Neural progenitor cell (in vitro differentiated cells): ENCODE results near the gene CEACAM5. TPM values are rescaled to one million over a fixed set of nuclear protein-coding genes. Genes with fewer than 3 reads are reported as not detected.

Experiments
- DNase-seq: peaks from one replicate; pipeline ENCODE4 v3.0.0-alpha.2; 2016; ENCODE audit warnings: low spot score
- H2AFZ ChIP-seq: fragments of 200-600 bp; sonication (generic); replicated peaks from 2 replicates; pipeline ENCODE4 v1.6.1; 2016; ENCODE audit warnings: antibody characterized with exemption
- H3F3A ChIP-seq: fragments of 200-600 bp; sonication (generic); 2 replicates; pipeline ENCODE4 v1.6.1; 2016; ENCODE audit warnings: antibody characterized with exemption, low read depth
- H3K27ac ChIP-seq: fragments of 200-600 bp; sonication (generic); 2 replicates; pipeline ENCODE4 v1.5.1; 2016; ENCODE audit warnings: mild to moderate bottlenecking
- H3K27me3 ChIP-seq: fragments of 200-600 bp; sonication (generic); 2 replicates; pipeline ENCODE4 v1.6.1; 2016; ENCODE audit warnings: mild to moderate bottlenecking, moderate library complexity
- H3K36me3 ChIP-seq: fragments of 200-600 bp; sonication (generic); 2 replicates; pipeline ENCODE4 v1.5.1; 2016
- H3K4me1 ChIP-seq: fragments of 200-600 bp; sonication (generic); 2 replicates; pipeline ENCODE4 v1.6.1; 2016; ENCODE audit warnings: mixed run types
- H3K4me2 ChIP-seq: fragments of 200-600 bp; sonication (generic); 2 replicates; pipeline ENCODE4 v1.6.1; 2016
- H3K4me3 ChIP-seq: fragments of 200-600 bp; sonication (generic); 2 replicates; pipeline ENCODE4 v1.5.1; 2016
- H3K79me2 ChIP-seq: fragments of 200-600 bp; sonication (generic); 2 replicates; pipeline ENCODE4 v1.6.1; 2016; ENCODE audit warnings: low read depth
- H3K9ac ChIP-seq: fragments of 200-600 bp; sonication (generic); 2 replicates; pipeline ENCODE4 v1.6.1; 2016
- H3K9me3 ChIP-seq: fragments of 200-600 bp; sonication (generic); 2 replicates; pipeline ENCODE4 v1.5.1; 2016; ENCODE audit warnings: low read depth
- H4K20me1 ChIP-seq: fragments of 200-600 bp; sonication (generic); 2 replicates; pipeline ENCODE4 v1.6.1; 2016; ENCODE audit warnings: low read depth
- H3K27ac Mint-ChIP-seq: 3 replicates; pipeline ENCODE4 v1.8.0; 2021; ENCODE audit warnings: mixed read lengths
- H3K27me3 Mint-ChIP-seq: 2 replicates; pipeline ENCODE4 v1.8.0; 2022; ENCODE audit warnings: low read depth, mild to moderate bottlenecking, inconsistent platforms, moderate library complexity, mixed read lengths; ENCODE audit not compliant: insufficient read depth
- H3K36me3 Mint-ChIP-seq: 3 replicates; pipeline ENCODE4 v1.8.0; 2021; ENCODE audit warnings: mixed read lengths
- H3K4me1 Mint-ChIP-seq: 3 replicates; pipeline ENCODE4 v1.8.0; 2021; ENCODE audit warnings: mixed read lengths
- H3K4me3 Mint-ChIP-seq: 3 replicates; pipeline ENCODE4 v1.8.0; 2021; ENCODE audit warnings: mild to moderate bottlenecking, moderate library complexity, mixed read lengths
- H3K9me3 Mint-ChIP-seq: 3 replicates; pipeline ENCODE4 v1.8.0; 2020; ENCODE audit warnings: mixed read lengths
- EZH2 ChIP-seq: fragments of 200-600 bp; sonication (generic); IDR thresholded peaks from 2 replicates; pipeline ENCODE4 v1.6.1; 2017; ENCODE audit warnings: antibody characterized with exemption, mild to moderate bottlenecking, moderate library complexity
- EZH2phosphoT487 ChIP-seq: fragments of 200-600 bp; sonication (generic); IDR thresholded peaks from 2 replicates; pipeline ENCODE4 v1.6.1; 2017; ENCODE audit warnings: antibody characterized with exemption
- total RNA-seq: library from RNA; depleted of rRNA; stranded (reverse); fragments of >200 nt; gene quantifications from 2 replicates; pipeline ENCODE4 v1.2.3, GENCODE V29; 2015; ENCODE audit warnings: low replicate concordance
- TF ChIP-seq, protein P1 (sequence below): fragments of 200-600 bp; sonication (generic); IDR thresholded peaks from 2 replicates; pipeline ENCODE4 v1.5.1; 2017; ENCODE audit warnings: antibody characterized with exemption, mild to moderate bottlenecking

The CEACAM5 gene
- total RNA-seq, 1 donor from 2014 or later: not detected

DNA sequence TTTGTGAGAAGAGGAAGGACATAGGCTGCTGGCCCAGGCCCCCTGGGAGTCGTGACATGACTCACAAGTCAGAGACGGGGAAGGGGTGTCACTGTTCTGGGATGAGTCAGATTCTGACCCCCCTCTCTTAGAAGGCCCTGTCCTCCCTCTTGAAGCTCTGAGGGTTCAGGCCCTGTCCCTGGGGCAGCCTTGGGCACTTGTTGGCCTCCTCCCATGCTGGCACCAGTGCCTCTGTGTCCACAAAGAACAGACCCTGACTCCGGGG, 17.7 kb upstream of the CEACAM5 start:
- Mint-ChIP-seq H3K9me3 (no peaks in the 10 kb centered on the region), H3K4me3 (no peak overlapping the region), H3K36me3 (no peaks in the 10 kb centered on the region), H3K27ac (no peak overlapping the region), H3K27me3 (peaks cover 12% of the 10 kb centered on the region), H3K4me1 (no peaks in the 10 kb centered on the region)
- H3K4me2 ChIP-seq: no peak overlapping the region
- no peak overlapping the region for H2AFZ ChIP-seq
- no peaks in the 10 kb centered on the region for H3K4me1 ChIP-seq
- H3K27me3 ChIP-seq: no peaks in the 10 kb centered on the region
- no peaks in the 10 kb centered on the region for H3K36me3 ChIP-seq
- H3F3A ChIP-seq: no peaks in the 10 kb centered on the region
- H3K9ac ChIP-seq: no peak overlapping the region
- H3K27ac ChIP-seq: no peak overlapping the region
- H4K20me1 ChIP-seq: no peaks in the 10 kb centered on the region
- H3K9me3 ChIP-seq: peaks cover 10% of the 10 kb centered on the region
- TF ChIP-seq EZH2 (no peak), EZH2phosphoT487 (no peak)
- TF ChIP-seq, protein P1, sequence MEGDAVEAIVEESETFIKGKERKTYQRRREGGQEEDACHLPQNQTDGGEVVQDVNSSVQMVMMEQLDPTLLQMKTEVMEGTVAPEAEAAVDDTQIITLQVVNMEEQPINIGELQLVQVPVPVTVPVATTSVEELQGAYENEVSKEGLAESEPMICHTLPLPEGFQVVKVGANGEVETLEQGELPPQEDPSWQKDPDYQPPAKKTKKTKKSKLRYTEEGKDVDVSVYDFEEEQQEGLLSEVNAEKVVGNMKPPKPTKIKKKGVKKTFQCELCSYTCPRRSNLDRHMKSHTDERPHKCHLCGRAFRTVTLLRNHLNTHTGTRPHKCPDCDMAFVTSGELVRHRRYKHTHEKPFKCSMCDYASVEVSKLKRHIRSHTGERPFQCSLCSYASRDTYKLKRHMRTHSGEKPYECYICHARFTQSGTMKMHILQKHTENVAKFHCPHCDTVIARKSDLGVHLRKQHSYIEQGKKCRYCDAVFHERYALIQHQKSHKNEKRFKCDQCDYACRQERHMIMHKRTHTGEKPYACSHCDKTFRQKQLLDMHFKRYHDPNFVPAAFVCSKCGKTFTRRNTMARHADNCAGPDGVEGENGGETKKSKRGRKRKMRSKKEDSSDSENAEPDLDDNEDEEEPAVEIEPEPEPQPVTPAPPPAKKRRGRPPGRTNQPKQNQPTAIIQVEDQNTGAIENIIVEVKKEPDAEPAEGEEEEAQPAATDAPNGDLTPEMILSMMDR: no peak
- DNase-seq: no peak
- no peak overlapping the region for H3K4me3 ChIP-seq
- no peaks in the 10 kb centered on the region for H3K79me2 ChIP-seq

DNA sequence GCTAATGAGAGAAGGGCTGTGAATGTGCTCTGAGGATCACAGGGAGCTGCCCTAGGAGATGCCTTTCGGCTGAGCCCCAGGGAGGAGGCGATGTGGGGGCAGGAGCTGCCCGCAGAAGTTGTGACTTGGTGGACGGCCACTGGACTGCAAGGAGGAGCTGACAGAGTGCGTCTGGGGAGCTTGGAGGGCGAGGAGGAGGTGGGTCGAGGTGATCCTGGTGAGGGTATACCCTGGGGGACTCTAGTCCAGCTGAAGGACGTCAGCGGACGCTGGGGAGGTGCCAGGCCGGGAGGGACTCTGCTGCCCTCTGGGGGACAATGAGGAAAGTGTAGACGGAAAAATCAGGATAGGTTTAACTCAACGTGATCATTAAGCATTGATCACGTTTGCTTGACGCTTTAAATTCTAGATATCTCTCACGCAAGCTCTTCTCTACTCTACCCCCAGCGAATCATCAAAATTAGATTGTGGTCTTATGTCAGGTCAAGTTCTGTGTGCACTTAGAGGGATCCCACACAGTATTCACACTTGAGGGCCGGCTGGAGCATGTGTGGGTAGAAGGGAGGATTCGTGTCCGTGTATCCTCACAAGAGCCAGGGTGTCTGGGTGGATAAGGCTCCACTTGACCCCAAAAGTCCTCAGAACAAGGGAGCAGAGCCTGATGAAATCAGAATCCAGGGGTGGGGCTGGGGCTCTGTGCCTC, 17.0 kb upstream of the CEACAM5 start:
- H3K27ac Mint-ChIP-seq: no peak overlapping the region
- TF ChIP-seq, protein P1: peak; percentile 33
- TF ChIP-seq EZH2 (no peak), EZH2phosphoT487 (no peak)

DNA sequence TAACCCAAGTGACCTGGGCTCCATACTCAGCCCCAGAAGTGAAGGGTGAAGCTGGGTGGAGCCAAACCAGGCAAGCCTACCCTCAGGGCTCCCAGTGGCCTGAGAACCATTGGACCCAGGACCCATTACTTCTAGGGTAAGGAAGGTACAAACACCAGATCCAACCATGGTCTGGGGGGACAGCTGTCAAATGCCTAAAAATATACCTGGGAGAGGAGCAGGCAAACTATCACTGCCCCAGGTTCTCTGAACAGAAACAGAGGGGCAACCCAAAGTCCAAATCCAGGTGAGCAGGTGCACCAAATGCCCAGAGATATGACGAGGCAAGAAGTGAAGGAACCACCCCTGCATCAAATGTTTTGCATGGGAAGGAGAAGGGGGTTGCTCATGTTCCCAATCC, 14.2 kb upstream of the CEACAM5 start:
- Histone ChIP-seq H3K36me3 (no peaks in the 10 kb centered on the region), H2AFZ (no peak overlapping the region), H3K4me3 (no peak overlapping the region), H3K27ac (no peak overlapping the region), H3K9me3 (peaks cover 11% of the 10 kb centered on the region), H3K9ac (no peak overlapping the region), H3F3A (no peaks in the 10 kb centered on the region), H3K27me3 (no peaks in the 10 kb centered on the region), H3K79me2 (no peaks in the 10 kb centered on the region), H3K4me1 (no peaks in the 10 kb centered on the region), H4K20me1 (no peaks in the 10 kb centered on the region), H3K4me2 (no peak overlapping the region)
- Mint-ChIP-seq H3K4me1 (no peaks in the 10 kb centered on the region), H3K36me3 (no peaks in the 10 kb centered on the region), H3K27ac (no peak overlapping the region), H3K9me3 (peaks cover 7% of the 10 kb centered on the region), H3K4me3 (no peak overlapping the region), H3K27me3 (peaks cover 13% of the 10 kb centered on the region)
- no peak for TF ChIP-seq EZH2
- no peak for TF ChIP-seq EZH2phosphoT487
- TF ChIP-seq, protein P1: no peak
- DNase-seq: no peak

More for the DNA sequence above, 17.0 kb upstream of the CEACAM5 start:
- H3K4me3 Mint-ChIP-seq: no peak overlapping the region
- Histone ChIP-seq H4K20me1 (no peaks in the 10 kb centered on the region), H3K4me3 (no peak overlapping the region), H2AFZ (no peak overlapping the region), H3K4me2 (no peak overlapping the region), H3K27ac (no peak overlapping the region), H3K79me2 (no peaks in the 10 kb centered on the region), H3K4me1 (no peaks in the 10 kb centered on the region), H3K9me3 (peaks cover 11% of the 10 kb centered on the region), H3K36me3 (no peaks in the 10 kb centered on the region), H3K9ac (no peak overlapping the region), H3K27me3 (no peaks in the 10 kb centered on the region), H3F3A (no peaks in the 10 kb centered on the region)
- H3K36me3 Mint-ChIP-seq: no peaks in the 10 kb centered on the region
- no peaks in the 10 kb centered on the region for H3K9me3 Mint-ChIP-seq
- H3K4me1 Mint-ChIP-seq: no peaks in the 10 kb centered on the region
- DNase-seq: no peak
- H3K27me3 Mint-ChIP-seq: peaks cover 13% of the 10 kb centered on the region
